ENCODE results near the gene UBE2H.

The UBE2H gene

GRCh38 chr7:129911790-129912189 lies 41.0 kb downstream of the UBE2H start:
- POLR2A ChIA-PET, result no interaction called here
- CTCF ChIA-PET, result no interaction called here
- TF ChIP-seq ZNF48 (tag by site-specific recombination; IDR thresholded peaks at IDR 0.05), result no peak
- TF ChIP-seq ELK4 (IDR thresholded peaks at IDR 0.05; ENCODE audit: borderline replicate concordance, low read depth, low read length), result no peak
- TF ChIP-seq HOXC10 (CRISPR knock-in tag; IDR thresholded peaks at IDR 0.05), result no peak
- no peak for TF ChIP-seq ATF2 (tag by site-specific recombination; IDR thresholded peaks at IDR 0.05; ENCODE audit: low read depth)
- TF ChIP-seq ZNF223 (tag by site-specific recombination; IDR thresholded peaks at IDR 0.05), result no peak
- no peak for TF ChIP-seq REST (tag by site-specific recombination; IDR thresholded peaks at IDR 0.05)
- TF ChIP-seq ZNF561 (tag by site-specific recombination; IDR thresholded peaks at IDR 0.05; ENCODE audit: borderline replicate concordance), result no peak
- TF ChIP-seq ZNF341 (tag by site-specific recombination; IDR thresholded peaks at IDR 0.05; ENCODE audit: low read depth), result no peak
- no peak for TF ChIP-seq ZBTB11 (tag by site-specific recombination; conservative IDR thresholded peaks at IDR 0.05; ENCODE audit: low read depth)
- TF ChIP-seq ZNF518A (tag by site-specific recombination; conservative IDR thresholded peaks at IDR 0.05; ENCODE audit: low read depth), result no peak
- no peak for TF ChIP-seq ZNF169 (tag by site-specific recombination; IDR thresholded peaks at IDR 0.05)
- TF ChIP-seq ZNF521 (tag by site-specific recombination; IDR thresholded peaks at IDR 0.05), result no peak
- no peak for TF ChIP-seq ZNF701 (tag by site-specific recombination; IDR thresholded peaks at IDR 0.05)
- TF ChIP-seq MZF1 (tag by site-specific recombination; IDR thresholded peaks at IDR 0.05; ENCODE audit: borderline replicate concordance), result no peak
- no peak for TF ChIP-seq ZNF398 (tag by site-specific recombination; IDR thresholded peaks at IDR 0.05)
- no peak for TF ChIP-seq ZNF548 (tag by site-specific recombination; IDR thresholded peaks at IDR 0.05)
- no peak for TF ChIP-seq TCF7L2 (IDR thresholded peaks at IDR 0.05; ENCODE audit: borderline replicate concordance, low read depth, low read length)
- no peak for TF ChIP-seq BCL11B (tag by site-specific recombination; IDR thresholded peaks at IDR 0.05; ENCODE audit: low read depth)
- no peak for TF ChIP-seq ZNF658 (tag by site-specific recombination; IDR thresholded peaks at IDR 0.05)
- TF ChIP-seq BCL11A (tag by site-specific recombination; IDR thresholded peaks at IDR 0.05; ENCODE audit: low read depth), result no peak
- peaks cover 4% of the 10 kb centered on the region for H3K4me1 ChIP-seq (ENCODE audit: control insufficient read depth, insufficient read depth, low read length)
- no peaks in the 10 kb centered on the region for H3K36me3 ChIP-seq (ENCODE audit: control insufficient read depth in 2 of 2, insufficient read depth in 1 of 2, low read length in 2 of 2)
- H3K9me3 ChIP-seq (ENCODE audit: control insufficient read depth, insufficient read depth, low read depth, low read length), result no peaks in the 10 kb centered on the region
- no peak overlapping the region for H3K27ac ChIP-seq (ENCODE audit: extremely low read depth, low read depth, low read length)
- H3K4me3 ChIP-seq (ENCODE audit: low read depth, low read length), result no peak overlapping the region

Measured in HEK293 (cell line).